ENCODE measurements around the gene CAND2.
A peak's percentile ranks its signal among the peaks of the same experiment; 100 is the strongest.
"Not testable (repeated sequence)": the region's sequence is repeated elsewhere in the genome, so short reads cannot be mapped to it uniquely, and the experiment has no call there.

The CAND2 gene

DNA sequence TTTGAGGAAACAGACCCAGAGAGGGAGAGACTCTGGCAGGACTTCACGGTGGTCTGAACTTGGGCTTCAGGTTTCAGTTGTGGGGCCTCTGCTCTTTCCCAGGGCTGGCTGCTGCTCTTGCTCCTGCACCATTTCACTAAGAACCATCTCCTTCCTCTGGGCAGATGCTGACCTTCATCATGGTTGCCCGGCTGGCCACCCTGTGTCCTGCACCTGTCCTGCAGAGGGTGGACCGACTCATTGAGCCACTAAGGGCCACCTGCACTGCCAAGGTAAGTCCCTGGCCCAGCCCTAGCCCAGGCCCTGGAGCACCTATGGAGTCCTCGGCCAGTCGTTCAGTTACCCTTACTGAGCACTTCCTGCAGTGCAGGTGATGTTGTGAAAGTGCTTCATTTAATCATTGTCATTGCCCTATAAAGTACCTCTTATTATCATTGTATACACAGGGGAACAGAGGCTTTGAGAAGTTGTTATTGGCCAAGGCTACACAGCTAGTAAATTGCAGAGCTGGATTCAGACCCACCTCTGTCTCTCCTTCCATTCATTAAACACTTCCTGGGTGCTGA lies 34.9 kb downstream of the CAND2 start:
- no peak for DNase-seq (ENCODE audit: low read depth)

DNA sequence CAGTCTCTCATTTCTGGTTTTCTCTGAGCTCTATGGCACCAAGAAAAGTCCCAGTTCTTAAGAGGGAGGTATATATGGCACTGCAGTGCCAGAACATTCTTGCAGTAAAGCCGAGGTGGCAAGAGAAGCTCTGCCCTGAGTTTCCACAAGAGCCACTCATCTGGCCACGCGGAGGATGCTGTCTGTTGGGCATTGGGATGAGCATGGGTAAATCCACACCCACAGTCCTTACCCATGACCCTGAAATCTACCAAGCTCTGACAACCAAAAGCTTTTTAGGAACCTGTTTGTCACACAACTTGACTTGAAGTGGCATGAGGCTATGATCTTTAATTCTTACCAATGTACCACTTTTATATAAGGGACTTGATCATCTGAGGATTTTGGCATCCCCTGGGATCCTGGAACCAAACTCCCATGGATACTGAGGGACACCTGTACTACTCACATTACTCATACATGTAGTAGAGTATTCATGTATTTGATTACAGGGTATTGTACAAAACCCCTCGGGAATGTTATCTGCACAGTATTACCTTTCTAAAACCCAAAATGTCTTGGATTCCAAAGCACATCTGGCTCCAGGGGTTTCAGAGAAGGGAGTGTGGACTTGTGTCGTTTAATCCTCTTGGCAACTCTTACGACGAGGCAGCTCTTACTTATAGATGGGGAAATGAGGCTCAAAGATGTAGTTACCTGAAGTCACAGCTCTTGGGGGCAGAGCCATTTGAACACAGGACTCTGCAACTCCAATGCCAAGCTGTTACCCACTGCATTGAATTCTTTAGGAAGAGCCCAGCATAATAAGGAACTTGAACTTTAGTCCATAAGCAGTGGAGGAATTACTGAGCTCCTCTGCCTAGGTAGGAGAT lies 36.1 kb downstream of the CAND2 start:
- DNase-seq (ENCODE audit: low read depth) = no peak

DNA sequence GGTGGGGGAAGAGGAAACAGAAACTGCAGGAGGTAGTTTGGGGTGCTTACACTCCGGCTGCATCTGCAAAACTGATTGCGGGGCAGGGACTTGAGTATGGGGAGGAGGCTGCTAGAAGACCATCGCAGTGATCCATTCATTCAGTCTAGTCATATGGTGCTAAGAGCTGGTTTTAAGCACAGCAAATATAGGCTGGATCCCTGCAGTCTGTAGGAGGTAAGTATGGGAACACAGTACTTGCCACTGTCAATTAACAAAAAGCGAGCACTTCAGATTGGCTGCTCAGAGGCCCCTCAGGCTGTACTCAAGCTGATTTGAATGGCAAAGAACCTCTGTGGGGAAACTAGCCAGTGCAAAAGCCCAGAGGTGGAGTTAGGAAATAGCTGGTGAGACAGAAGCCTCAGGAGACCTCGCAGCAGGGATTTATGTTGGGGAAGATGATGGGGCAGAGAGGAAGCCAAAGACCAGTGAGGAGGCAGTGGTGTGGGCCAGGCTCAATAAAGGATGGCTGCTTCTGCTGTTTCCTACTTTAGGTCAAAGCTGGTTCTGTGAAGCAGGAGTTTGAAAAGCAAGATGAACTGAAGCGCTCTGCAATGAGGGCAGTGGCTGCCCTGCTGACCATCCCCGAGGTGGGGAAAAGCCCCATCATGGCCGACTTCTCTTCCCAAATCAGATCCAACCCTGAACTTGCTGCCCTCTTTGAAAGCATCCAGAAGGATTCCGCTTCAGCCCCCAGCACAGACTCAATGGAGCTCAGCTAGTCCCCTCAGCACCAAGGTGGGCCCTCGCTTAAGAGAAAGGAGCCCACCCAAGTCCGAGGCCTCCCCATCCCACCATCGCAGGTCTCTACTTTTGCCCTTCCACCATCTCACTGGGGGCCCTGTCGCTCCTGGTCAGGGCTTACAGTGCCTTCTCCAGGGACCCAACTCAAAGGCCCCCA lies 37.0 kb downstream of the CAND2 start:
- no peak for DNase-seq (ENCODE audit: low read depth)

DNA sequence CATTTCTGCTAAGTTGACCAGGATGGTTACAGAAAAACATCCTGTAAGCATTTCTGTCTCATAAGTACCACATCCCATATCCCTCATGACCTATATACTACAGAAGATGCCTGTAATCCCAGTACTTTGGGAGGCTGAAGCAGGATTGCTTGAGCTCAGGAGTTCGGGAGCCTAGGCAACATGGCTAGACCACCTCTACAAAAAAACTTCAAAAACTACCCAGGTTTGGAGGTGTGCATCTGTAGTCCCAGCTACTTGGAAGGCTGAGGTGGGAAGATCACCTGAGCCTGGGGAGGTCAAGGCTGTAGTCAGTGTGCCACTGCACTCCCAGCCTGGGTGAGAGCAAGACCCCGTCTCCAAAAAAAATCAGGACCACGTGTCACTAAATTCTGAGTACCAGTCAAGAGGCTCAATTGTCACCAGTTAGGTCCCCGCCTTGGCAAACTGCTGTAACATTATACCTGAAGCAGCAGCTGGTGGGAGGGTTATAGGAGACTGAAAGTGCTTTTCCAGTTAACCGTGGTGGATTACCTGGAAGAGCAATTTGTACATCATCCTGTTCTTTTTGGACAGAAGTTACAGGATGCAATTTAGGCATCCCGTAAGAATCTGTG lies 38.7 kb downstream of the CAND2 start:
- DNase-seq (ENCODE audit: low read depth) = no peak

DNA sequence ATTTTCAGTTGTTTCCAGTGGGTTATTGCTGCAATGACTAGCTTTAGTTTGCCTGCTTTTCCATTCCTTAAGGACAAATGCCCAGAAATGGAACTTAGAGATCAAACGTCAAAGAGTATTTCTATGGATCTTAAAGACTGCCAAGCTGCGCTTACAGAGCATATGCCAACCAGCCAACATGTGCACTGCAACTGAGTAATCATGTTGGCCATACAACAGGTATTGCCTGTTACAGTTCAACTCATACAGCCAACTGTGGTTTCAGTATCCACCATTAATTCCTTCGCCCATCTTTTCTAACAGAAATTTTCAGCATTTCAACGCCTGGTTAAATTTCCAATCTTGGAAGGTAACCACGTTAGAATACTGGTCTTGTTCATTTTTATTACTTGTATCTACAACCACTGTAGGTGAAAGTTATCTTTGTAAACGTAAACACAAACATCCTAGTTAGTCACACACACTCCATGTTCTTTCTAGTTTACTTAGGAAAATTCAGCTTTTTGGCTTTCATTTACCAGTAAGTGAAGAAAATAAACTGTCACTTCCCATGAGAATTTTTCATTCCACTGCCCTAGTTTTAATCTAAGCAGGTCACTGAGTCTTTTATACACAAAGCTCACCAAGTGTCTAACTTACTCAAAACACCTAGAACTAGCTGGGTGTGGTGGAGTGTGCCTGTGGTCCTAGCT lies 41.0 kb downstream of the CAND2 start:
- DNase-seq (ENCODE audit: low read depth) = no peak

DNA sequence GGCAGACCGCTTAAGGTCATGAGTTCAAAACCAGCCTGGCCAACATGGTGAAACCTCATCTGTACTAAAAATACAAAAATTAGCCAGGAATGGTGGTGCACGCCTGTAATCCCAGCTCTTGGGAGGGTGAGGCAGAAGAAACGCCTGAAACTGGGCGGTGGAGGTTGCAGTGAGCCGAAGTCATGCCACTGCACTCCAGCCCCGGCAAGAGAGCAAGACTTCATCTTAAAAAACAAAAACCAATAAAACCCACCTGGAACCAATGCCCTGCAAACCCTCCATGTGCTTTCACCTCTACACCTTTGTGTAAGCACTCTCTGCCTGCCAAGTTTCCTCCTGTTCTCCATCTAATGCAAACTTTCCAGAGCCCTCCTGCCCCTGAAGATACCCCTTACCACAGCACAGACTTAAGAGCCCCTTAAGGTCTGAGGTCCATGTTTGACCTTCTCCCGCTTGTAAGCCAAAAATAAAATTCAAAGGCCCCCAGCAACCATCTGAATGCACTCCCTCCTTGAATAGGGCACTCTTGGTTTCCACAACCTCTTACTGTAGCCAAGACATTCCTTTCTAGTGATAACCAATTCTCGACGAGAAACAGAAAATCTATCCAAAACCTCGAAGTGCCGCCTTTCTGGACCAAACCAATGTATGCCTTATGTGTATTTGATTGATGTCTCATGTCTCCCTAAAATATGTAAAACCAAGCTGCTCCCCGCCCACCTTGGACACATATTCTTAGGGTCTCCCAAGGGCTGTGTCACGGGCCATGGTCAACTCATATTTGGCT lies 41.9 kb downstream of the CAND2 start:
- no peak for DNase-seq (ENCODE audit: low read depth)

DNA sequence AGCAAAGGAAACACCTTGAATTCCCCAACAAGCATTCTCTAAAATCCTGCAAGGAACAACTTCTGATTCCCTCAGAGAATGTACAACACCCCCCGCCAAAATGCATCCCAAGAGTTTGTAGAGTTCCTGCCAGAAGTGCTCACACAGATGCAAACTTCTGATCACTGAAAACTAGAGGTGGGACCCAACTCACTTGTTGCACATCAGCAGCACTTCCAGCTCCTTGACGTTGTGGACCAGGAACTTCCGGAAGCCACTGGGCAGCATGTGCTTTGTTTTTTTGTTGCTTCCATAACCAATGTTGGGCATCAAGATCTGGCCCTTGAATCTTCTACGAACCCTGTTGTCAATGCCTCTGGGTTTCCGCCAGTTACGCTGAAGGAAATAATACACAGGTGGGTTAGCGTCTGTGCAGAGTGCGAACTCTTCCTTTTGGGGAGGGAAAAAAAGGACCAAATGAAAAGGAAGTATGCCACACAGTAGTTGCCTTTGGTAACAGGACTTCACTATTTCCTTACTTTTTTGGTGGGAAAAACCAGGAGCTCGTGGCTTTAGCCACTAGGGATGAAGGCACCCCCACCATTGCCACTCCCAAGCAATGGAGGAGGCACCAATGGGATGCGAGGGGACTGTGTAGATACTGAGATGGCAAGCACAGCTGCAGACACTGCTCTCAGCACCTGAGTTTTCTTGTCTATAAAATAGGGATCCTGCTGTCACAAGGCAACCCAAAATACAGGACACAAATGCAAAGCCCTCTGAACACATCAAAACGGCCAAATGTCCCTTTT lies 42.9 kb downstream of the CAND2 start:
- no peak for DNase-seq (ENCODE audit: low read depth)

DNA sequence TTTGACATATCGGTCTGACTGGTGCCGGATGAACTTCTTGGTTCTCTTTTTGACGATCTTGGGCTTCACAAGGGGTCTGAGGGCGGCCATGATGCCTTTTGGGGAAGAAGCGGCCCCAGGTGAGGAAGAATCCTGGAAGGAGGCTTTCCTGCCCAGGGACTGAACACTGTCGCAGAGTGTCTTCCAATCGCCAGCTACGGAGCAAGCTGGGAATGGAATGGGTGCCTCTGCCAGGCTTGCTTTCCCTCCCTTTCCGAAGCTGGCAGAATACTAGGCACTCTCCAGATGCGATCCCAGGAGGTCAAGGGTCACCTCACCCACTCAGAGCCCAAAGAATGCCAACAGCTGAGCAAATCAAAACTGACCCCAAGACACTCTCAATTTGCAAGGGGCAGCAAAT lies 43.7 kb downstream of the CAND2 start:
- not testable (repeated sequence) for DNase-seq (ENCODE audit: low read depth)

DNA sequence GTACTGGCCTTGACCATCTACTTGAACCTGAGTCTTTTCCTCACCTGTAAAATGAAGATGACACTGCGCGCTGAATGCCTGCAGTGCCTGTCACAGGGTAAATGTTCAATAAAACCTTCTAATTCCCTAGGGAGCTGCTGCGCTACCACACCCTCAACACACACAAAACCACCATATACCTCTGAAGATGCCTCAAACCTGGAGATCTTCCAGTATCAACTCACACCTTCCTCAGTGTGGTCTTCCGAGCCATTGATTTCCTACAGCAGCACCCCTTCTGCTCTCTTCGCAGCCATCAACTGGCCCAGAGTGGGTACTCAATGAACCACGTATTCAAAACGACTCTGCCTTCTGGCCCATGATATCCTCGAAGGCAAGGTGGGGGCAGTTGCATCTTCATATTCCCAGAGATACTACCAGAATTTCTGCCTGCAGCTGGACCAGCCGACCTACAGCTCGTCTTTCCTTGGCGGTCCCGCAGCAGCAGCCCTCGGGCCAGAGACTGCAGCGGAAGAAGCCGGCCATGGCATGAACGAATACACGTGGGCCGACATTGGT lies 44.2 kb downstream of the CAND2 start:
- no peak for DNase-seq (ENCODE audit: low read depth)

DNA sequence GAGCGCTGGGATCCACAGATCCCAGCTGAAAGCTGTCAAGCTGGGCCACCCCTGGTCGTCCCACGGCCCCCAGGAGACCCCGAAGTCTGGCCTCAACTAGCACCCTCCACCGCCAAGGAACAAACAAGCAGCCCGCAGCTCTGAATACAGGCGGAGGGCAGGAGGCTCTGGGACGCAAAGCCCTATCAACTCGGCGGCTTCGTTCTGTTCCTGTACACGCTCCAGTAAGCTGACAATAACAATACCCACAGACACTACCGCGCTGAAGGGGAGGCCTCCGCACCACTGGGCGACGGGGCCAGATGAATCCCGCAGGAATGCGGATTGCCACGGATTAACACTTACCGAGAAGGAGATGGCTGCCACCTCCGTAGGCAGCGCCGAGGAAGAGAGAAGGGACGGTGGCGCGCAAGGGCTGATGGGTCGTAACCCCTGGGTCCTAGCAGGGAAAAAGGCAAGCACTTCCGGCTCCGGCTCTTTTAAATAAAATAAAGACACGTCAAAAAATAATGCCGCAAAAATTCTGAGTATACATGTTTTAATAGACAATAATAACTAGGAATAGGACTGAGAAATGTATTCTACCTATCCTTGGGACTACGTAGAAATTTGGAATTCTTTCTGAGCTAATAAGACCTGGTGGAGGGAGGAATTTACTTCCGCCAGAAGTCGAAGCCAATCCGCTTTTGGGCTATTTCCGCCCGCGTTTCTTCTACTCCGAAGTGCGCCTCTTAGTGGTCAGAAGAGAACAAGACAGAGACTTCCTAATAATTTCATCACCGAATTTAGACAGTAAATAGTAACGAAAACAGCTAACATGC lies 44.9 kb downstream of the CAND2 start, which contains the start of gene RPL32:
Gene RPL32 (minus strand): TSS at position 417 of the 821 bp plus-strand sequence. CDS start 1,328 bp downstream, outside the sequence.
- DNase-seq (ENCODE audit: low read depth) = peak; percentile 96

DNA sequence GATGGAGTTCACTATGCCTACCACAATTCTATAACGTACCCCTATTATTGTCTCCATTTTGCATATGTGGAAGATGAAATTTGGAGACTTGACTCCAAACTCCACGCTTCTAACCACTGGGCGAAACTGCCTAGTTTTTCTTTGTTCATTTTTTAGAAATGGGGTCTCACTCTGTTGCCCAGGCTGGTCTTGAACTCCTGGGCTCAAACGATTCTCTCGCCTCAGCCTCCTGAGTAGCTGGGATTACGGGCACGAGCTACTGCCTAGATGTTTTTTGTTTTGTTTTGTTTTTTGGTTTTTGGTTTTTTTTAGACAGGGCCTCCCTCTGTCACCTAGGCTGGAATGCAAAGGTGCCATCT lies 45.5 kb downstream of the CAND2 start:
- no peak for DNase-seq (ENCODE audit: low read depth)

DNA sequence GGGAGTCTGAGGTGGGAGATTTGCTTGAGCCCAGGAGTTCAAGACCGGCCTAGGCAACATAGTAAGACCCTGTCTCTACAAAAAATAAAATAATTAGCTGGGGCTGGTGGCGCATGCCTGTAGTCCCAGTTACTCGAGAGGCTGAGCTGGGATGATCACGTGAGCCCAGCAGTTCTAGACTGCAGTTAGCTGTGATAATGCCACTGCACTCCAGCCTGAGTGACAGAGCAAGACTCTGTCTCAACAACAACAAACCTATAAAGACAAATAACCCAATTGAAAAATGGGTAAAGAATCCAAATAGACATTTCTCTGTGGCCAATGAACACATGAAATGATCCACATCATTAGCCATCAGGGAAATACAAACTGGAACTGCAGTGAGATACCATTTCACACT lies 46.0 kb downstream of the CAND2 start:
- no peak for DNase-seq (ENCODE audit: low read depth)

DNA sequence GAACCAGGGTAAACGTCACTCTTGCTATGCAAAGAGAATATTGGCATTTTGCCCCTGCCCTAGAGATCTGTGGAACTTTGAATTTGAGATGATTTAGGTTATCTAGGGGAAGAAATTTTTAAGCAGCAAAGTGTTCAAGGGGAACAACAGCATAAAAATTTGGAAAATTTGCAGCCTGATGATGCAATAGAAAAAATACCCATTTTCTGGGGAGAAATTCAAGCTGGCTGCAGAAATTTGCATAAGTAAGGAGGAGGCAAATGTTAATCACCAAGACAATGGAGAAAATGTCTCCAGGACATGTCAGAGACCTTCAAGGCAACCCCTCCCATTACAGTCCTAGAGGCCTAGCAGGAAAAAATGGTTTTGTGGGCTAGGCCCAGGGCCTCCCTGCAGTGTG lies 49.3 kb downstream of the CAND2 start:
- DNase-seq (ENCODE audit: low read depth) = no peak

DNA sequence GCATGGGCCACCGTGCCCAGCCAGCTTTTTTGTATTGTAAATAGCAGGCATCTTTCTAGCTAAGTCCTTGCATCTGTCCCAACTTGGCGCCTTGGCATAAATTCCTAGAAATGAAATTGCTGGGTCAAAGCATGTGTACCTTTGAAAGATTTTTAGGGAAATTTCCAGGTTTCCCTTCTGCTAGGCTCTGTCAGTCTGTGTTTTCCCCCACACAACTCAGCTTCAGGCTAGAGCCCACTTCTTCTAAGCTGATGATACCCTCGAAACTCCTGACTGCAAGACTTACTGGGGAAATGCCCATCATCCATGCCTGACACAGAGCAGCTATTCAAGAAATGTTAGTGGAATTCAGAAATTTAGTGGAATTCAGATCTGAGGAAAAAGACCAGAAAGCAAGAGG lies 55.7 kb downstream of the CAND2 start:
- DNase-seq (ENCODE audit: low read depth) = no peak

DNA sequence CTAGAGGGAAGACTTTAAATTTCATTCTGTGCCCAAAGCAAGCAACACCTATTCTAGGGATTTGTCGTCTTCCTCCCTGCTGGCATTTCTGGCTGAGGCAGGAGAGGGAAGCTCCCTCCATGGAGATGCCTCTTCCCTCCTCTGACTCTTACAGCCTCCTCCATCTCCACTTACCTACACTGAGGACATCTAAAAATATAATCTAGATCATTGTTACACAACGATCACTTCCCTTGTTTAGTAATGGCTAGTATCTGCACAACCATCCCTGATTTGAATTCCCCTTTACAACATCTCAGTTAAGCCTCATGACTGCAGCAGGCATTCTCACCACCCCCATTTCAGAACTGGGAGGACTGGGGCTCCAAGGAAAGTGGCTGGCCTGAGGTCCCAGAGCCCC lies 57.4 kb downstream of the CAND2 start:
- DNase-seq (ENCODE audit: low read depth) = not testable (repeated sequence)

DNA sequence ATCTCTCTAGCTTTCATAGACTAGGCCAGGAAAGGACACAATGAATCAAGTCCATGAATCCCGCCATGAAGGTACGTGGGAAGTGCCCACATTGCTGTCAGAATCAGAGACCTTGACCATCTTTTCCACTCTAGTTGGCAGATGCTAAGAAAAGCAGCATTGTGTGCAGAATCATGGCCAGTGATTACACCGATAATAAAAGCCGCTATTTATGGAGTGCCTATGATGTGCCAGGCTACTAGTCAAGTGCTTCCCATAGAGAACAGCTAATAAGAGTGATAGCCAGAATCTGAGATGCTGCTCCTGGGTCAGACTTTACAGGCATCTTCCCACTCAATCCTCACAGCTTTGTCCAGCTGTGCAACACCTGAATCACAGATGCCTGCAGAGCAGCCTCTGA lies 58.1 kb downstream of the CAND2 start:
- DNase-seq (ENCODE audit: low read depth) = no peak

DNA sequence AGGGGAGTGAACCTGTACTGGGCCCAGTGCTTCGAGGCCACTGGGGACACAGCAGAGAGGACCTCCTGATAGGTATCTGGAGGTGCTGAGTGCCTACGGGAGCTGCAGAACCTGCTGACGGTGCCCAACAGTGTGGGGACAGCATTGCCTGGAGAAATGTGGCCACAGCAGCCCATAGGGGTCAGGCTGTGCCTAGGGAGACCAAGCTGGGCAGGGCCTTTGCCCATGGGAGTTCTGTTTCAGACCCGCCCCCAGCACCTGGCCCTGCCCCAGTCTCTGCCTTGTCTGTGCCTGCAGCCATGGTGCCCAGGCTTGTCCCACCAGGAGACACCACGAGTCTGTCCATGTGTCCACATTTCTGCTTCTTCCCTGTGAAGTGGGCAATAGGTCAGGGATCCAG lies 60.1 kb downstream of the CAND2 start:
- DNase-seq (ENCODE audit: low read depth) = no peak

DNA sequence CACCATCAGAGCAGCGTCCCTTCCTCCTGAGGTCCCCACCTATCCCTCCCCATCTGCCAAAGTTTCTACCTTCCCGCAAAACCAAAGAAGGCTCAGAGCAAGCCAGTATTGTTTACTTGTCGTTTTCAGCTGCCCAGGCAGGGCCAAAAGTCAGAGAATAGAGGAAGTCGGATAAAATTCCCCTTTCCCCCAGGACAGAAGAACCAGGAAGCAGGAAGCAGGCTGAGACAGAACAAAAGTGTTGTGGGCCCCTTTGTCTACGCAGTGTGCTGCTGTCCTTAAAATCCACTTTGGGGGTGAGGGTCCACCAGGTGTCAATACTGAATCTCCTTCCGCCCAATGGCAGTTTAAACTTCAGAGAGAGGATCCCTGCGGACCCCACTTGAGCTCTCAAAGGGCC lies 63.4 kb downstream of the CAND2 start:
- DNase-seq (ENCODE audit: low read depth) = no peak

DNA sequence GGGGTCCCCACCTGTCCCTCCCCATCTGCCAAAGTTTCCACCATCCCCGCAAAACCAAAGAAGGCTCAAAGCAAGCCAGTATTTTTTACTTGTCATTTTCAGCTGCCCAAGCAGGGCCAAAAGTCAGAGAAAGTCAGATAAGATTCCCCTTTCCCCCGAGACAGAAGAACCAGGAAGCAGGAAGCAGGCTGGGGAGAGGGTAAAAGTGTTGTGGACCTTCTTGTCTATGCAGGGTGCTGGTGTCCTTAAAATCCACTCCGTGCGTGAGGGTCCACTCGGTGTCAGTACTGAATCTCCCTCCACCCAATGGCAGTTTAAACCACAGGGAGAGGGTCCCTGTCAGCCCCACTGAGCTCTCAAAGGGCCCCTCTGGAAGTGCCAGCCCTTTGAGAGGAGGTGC lies 65.1 kb downstream of the CAND2 start:
- DNase-seq (ENCODE audit: low read depth) = no peak

Measured in ELR (cell line).